Neural progenitor cell (in vitro differentiated cells): Measurements from ENCODE around the gene H19.

ENCODE experiments used
- CTCF ChIP-seq: fragments of 200-600 bp; sonication (generic); IDR thresholded peaks from 2 replicates; pipeline ENCODE4 v1.5.1; 2017; ENCODE audit warnings: antibody characterized with exemption, mild to moderate bottlenecking
- EZH2phosphoT487 ChIP-seq: fragments of 200-600 bp; sonication (generic); IDR thresholded peaks from 2 replicates; pipeline ENCODE4 v1.6.1; 2017; ENCODE audit warnings: antibody characterized with exemption

- TF ChIP-seq CTCF, result no peak
- TF ChIP-seq EZH2phosphoT487, result no peak
Measured at GRCh38 chr11:1989953-1990352, 7.7 kb downstream of the H19 start.
